GM21528 (cell line): ENCODE measurements around the gene OLFML2B.

Experiments used
- ATAC-seq: cut with Tn5 transposase; IDR thresholded peaks from one replicate; pipeline ENCODE4 v1.9.1; 2021; ENCODE audit warnings: mild to moderate bottlenecking, moderate library complexity; ENCODE audit not compliant: unreplicated experiment, low FRiP score

OLFML2B gene

GRCh38 chr1:161982917-161983316, 40.8 kb downstream of the OLFML2B start:
- no peak for ATAC-seq

- ATAC-seq, result no peak
These were observed 41.2 kb downstream of the OLFML2B start for GRCh38 chr1:161982507-161982895.

- ATAC-seq, result no peak
These were observed 41.7 kb downstream of the OLFML2B start for GRCh38 chr1:161981735-161982506.

GRCh38 chr1:161981126-161981525, 42.5 kb downstream of the OLFML2B start:
- ATAC-seq, result no peak

GRCh38 chr1:161978011-161978790, 45.5 kb downstream of the OLFML2B start:
- ATAC-seq, result no peak

GRCh38 chr1:161973924-161974845, 49.5 kb downstream of the OLFML2B start:
- no peak for ATAC-seq

- no peak for ATAC-seq
These were observed 50.8 kb downstream of the OLFML2B start for GRCh38 chr1:161972828-161973227.

GRCh38 chr1:161970633-161971032, 53.0 kb downstream of the OLFML2B start:
- no peak for ATAC-seq

GRCh38 chr1:161970036-161970435, 53.6 kb downstream of the OLFML2B start:
- no peak for ATAC-seq

- ATAC-seq, result no peak
These were observed 57.6 kb downstream of the OLFML2B start for GRCh38 chr1:161966067-161966466.

GRCh38 chr1:161962091-161962887, 61.4 kb downstream of the OLFML2B start:
- peak; percentile 80 for ATAC-seq

GRCh38 chr1:161958425-161958824, 65.2 kb downstream of the OLFML2B start:
- ATAC-seq, result no peak

GRCh38 chr1:161956930-161957329, 66.7 kb downstream of the OLFML2B start:
- no peak for ATAC-seq

GRCh38 chr1:161956097-161956496, 67.6 kb downstream of the OLFML2B start:
- no peak for ATAC-seq

GRCh38 chr1:161955606-161956005, 68.1 kb downstream of the OLFML2B start:
- ATAC-seq, result no peak

- no peak for ATAC-seq
These were observed 69.2 kb downstream of the OLFML2B start for GRCh38 chr1:161954466-161954865.

- ATAC-seq, result no peak
These were observed 69.6 kb downstream of the OLFML2B start for GRCh38 chr1:161954050-161954449.

GRCh38 chr1:161953256-161953920, 70.3 kb downstream of the OLFML2B start:
- ATAC-seq, result no peak

GRCh38 chr1:161952607-161953172, 71.0 kb downstream of the OLFML2B start:
- no peak for ATAC-seq
